Tibial artery (tissue), 4 donors: ENCODE results near the gene SOX10.

Experiments
- DNase-seq, 2 donors: peaks; one replicate each; pipeline ENCODE4 v3.0.0-alpha.2; 2019
- H3K27ac ChIP-seq, 2 donors: fragments of 200-600 bp; sonication (generic) in 1 of 2; 1 replicate in 1 of 2; 2 replicates in 1 of 2; pipeline ENCODE4 v1.5.1; 2018 to 2019; ENCODE audit warnings: mild to moderate bottlenecking in 1 of 2
- H3K27me3 ChIP-seq, 2 donors: fragments of 200-600 bp; sonication (generic) in 1 of 2; one replicate each; pipeline versions ENCODE4 v1.5.1 to v1.6.0; 2016 to 2019
- H3K36me3 ChIP-seq, 3 donors: fragments of 200-600 bp; sonication (generic) in 2 of 3; one replicate each; pipeline ENCODE4 v1.5.1; 2016 to 2019; ENCODE audit warnings: mild to moderate bottlenecking in 2 of 3
- H3K4me1 ChIP-seq, 4 donors: fragments of 200-600 bp; sonication (generic) in 2 of 4; 1 replicate in 3 of 4; 2 replicates in 1 of 4; pipeline ENCODE4 v1.5.1; 2016 to 2019
- H3K4me3 ChIP-seq, 2 donors: fragments of 200-600 bp; sonication (generic) in 1 of 2; 1 replicate in 1 of 2; 2 replicates in 1 of 2; pipeline ENCODE4 v1.5.1; 2018 to 2019; ENCODE audit warnings: mild to moderate bottlenecking in 2 of 2
- H3K9me3 ChIP-seq, 3 donors: fragments of 200-600 bp; sonication (generic) in 1 of 3; one replicate each; pipeline ENCODE4 v1.5.1; 2016 to 2019
- CTCF ChIP-seq, 2 experiments: fragments of 200-600 bp in 1 of 2; fragments of 450-650 bp in 1 of 2; IDR thresholded peaks; one replicate each; pipeline ENCODE4 v1.5.1; 2017 to 2019; ENCODE audit warnings: antibody characterized with exemption in 2 of 2, mild to moderate bottlenecking in 1 of 2, moderate library complexity in 1 of 2
- intact Hi-C: fragments of 100-400 bp; cut with DNase I; formaldehyde crosslinking; loops from one replicate; pipeline ENCODE4 v1.15.0; 2023; ENCODE audit warnings: low total_unique reads

The SOX10 gene

GRCh38 chr22:38005943-38006342 lies 21.6 kb upstream of the SOX10 start:
- Histone ChIP-seq H3K9me3 (no peaks in the 10 kb centered on the region), H3K27me3 (no peaks in the 10 kb centered on the region), H3K4me3 (no peak overlapping the region), H3K4me1 (no peaks in the 10 kb centered on the region), H3K27ac (no peak overlapping the region), H3K36me3 (no peaks in the 10 kb centered on the region)
- no peak for TF ChIP-seq CTCF (IDR thresholded peaks at IDR 0.05)
- DNase-seq, result no peak
- intact Hi-C loops, result no loop called here

- no peak overlapping the region for H3K4me3 ChIP-seq
- H3K27ac ChIP-seq, result no peak overlapping the region
- H3K36me3 ChIP-seq, result no peaks in the 10 kb centered on the region
- no peaks in the 10 kb centered on the region for H3K27me3 ChIP-seq
- no peak for TF ChIP-seq CTCF (IDR thresholded peaks at IDR 0.05)
- no peak for DNase-seq
- no peaks in the 10 kb centered on the region for H3K9me3 ChIP-seq
- intact Hi-C loops, result no loop called here
- H3K4me1 ChIP-seq, result peaks cover 0 to 22% (median 3%) of the 10 kb centered on the region in 4 donors
Observed at GRCh38 chr22:37999640-38000272, 15.4 kb upstream of the SOX10 start.

DNA sequence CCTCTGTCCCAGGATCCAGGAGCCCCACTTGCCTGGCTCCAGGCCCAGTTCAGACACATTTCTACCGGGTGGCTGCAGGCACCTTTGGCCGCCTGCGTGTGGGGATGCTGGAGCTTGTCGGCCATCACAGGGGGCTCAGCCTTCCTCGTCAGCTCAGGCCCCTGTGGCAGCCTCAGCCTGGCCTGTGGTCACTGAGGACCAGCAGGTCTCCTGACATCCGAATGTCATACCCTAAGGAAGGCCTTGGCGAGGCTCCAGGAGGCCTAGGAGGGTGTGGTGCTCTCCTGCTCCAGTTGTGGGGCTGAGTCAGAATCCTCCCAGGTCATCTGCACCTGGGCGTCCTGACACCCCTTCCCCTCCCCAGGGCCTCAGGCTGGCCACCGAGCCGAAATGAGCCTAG lies 14.9 kb upstream of the SOX10 start:
- no peak overlapping the region for H3K4me3 ChIP-seq
- H3K27me3 ChIP-seq, result no peaks in the 10 kb centered on the region
- no peaks in the 10 kb centered on the region for H3K9me3 ChIP-seq
- no peak for DNase-seq
- H3K36me3 ChIP-seq, result no peaks in the 10 kb centered on the region
- peaks cover 0 to 22% (median 3%) of the 10 kb centered on the region in 4 donors for H3K4me1 ChIP-seq
- TF ChIP-seq CTCF (IDR thresholded peaks at IDR 0.05), result no peak
- no peak overlapping the region for H3K27ac ChIP-seq
- intact Hi-C loops, result no loop called here

GRCh38 chr22:37998543-37998942 lies 14.2 kb upstream of the SOX10 start:
- Histone ChIP-seq H3K9me3 (no peaks in the 10 kb centered on the region), H3K27me3 (no peaks in the 10 kb centered on the region), H3K27ac (no peak overlapping the region), H3K36me3 (no peaks in the 10 kb centered on the region), H3K4me1 (peaks cover 0 to 22% (median 3%) of the 10 kb centered on the region in 4 donors), H3K4me3 (no peak overlapping the region)
- intact Hi-C loops, result no loop called here
- DNase-seq, result no peak
- TF ChIP-seq CTCF (IDR thresholded peaks at IDR 0.05), result no peak

GRCh38 chr22:37996515-37997246 lies 12.3 kb upstream of the SOX10 start:
- intact Hi-C loops, result no loop called here
- Histone ChIP-seq H3K4me1 (peaks cover 0 to 22% (median 3%) of the 10 kb centered on the region in 4 donors), H3K27me3 (no peaks in the 10 kb centered on the region), H3K36me3 (no peaks in the 10 kb centered on the region), H3K9me3 (no peaks in the 10 kb centered on the region), H3K4me3 (no peak overlapping the region), H3K27ac (no peak overlapping the region)
- DNase-seq, result no peak
- TF ChIP-seq CTCF (IDR thresholded peaks at IDR 0.05), result no peak
